ENCODE measurements around the gene KIF1A. TPM values are rescaled to one million over a fixed set of nuclear protein-coding genes. Genes with fewer than 3 reads are reported as not detected.

KIF1A gene
- total RNA-seq, 1 donor from 2014 or later: 52.2 TPM

- no peaks in the 10 kb centered on the region for H3K4me1 Mint-ChIP-seq (ENCODE audit: unreplicated experiment)
- peaks cover 3% of the 10 kb centered on the region for H3K36me3 Mint-ChIP-seq (ENCODE audit: low read depth, unreplicated experiment)
- H3K27ac Mint-ChIP-seq (ENCODE audit: unreplicated experiment): no peak overlapping the region
- TF ChIP-seq, protein P1, sequence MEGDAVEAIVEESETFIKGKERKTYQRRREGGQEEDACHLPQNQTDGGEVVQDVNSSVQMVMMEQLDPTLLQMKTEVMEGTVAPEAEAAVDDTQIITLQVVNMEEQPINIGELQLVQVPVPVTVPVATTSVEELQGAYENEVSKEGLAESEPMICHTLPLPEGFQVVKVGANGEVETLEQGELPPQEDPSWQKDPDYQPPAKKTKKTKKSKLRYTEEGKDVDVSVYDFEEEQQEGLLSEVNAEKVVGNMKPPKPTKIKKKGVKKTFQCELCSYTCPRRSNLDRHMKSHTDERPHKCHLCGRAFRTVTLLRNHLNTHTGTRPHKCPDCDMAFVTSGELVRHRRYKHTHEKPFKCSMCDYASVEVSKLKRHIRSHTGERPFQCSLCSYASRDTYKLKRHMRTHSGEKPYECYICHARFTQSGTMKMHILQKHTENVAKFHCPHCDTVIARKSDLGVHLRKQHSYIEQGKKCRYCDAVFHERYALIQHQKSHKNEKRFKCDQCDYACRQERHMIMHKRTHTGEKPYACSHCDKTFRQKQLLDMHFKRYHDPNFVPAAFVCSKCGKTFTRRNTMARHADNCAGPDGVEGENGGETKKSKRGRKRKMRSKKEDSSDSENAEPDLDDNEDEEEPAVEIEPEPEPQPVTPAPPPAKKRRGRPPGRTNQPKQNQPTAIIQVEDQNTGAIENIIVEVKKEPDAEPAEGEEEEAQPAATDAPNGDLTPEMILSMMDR (IDR thresholded peaks at IDR 0.05; ENCODE audit: unreplicated experiment): no peak
- H3K4me3 Mint-ChIP-seq (ENCODE audit: unreplicated experiment): no peak overlapping the region
- H3K27me3 Mint-ChIP-seq (ENCODE audit: unreplicated experiment): no peaks in the 10 kb centered on the region
- H3K9me3 Mint-ChIP-seq (ENCODE audit: unreplicated experiment): no peaks in the 10 kb centered on the region
- DNase-seq (ENCODE audit: low spot score): no peak
Observed at GRCh38 chr2:240806006-240806405, 14.0 kb downstream of the KIF1A start.

DNA sequence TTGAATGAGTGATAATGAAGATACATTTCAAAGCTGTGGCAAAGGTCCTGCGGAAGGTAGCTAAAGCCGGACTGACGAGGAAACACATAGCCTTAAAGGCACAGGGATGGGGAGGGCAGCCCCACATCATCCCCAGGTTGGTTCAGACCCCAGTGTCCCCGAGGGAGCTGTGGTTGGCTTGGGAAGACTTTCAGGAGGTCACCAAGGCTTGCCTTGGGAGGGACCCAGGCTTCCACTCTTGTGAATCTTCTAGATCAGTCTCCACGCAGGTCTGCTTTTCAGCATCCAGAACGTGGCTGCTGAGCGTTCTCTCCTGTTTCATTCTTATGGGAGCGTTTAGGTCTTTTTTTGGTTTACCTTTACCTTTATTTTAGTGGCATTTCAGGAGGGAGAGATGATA is 16.8 kb downstream of the KIF1A start:
- no peaks in the 10 kb centered on the region for H3K36me3 Mint-ChIP-seq (ENCODE audit: low read depth, unreplicated experiment)

GRCh38 chr2:240799033-240799820 is 20.8 kb downstream of the KIF1A start:
- no peaks in the 10 kb centered on the region for H3K9me3 Mint-ChIP-seq (ENCODE audit: unreplicated experiment)
- H3K4me3 Mint-ChIP-seq (ENCODE audit: unreplicated experiment): peak overlapping the region; percentile 21
- H3K36me3 Mint-ChIP-seq (ENCODE audit: low read depth, unreplicated experiment): peaks cover 5% of the 10 kb centered on the region
- H3K27ac Mint-ChIP-seq (ENCODE audit: unreplicated experiment): no peak overlapping the region
- H3K27me3 Mint-ChIP-seq (ENCODE audit: unreplicated experiment): peaks cover 2% of the 10 kb centered on the region
- no peak for DNase-seq (ENCODE audit: low spot score)
- TF ChIP-seq, protein P1 (IDR thresholded peaks at IDR 0.05; ENCODE audit: unreplicated experiment): no peak
- H3K4me1 Mint-ChIP-seq (ENCODE audit: unreplicated experiment): peaks cover 13% of the 10 kb centered on the region

More for the DNA sequence above, 16.8 kb downstream of the KIF1A start:
- TF ChIP-seq, protein P1 (IDR thresholded peaks at IDR 0.05; ENCODE audit: unreplicated experiment): no peak
- Mint-ChIP-seq H3K4me3 (ENCODE audit: unreplicated experiment) (no peak overlapping the region), H3K27me3 (ENCODE audit: unreplicated experiment) (no peaks in the 10 kb centered on the region), H3K27ac (ENCODE audit: unreplicated experiment) (no peak overlapping the region), H3K9me3 (ENCODE audit: unreplicated experiment) (no peaks in the 10 kb centered on the region), H3K4me1 (ENCODE audit: unreplicated experiment) (peaks cover 13% of the 10 kb centered on the region)
- DNase-seq (ENCODE audit: low spot score): no peak

GRCh38 chr2:240798327-240798905 is 21.6 kb downstream of the KIF1A start:
- Mint-ChIP-seq H3K27ac (ENCODE audit: unreplicated experiment) (no peak overlapping the region), H3K27me3 (ENCODE audit: unreplicated experiment) (peaks cover 2% of the 10 kb centered on the region)

More at GRCh38 chr2:240798327-240798905, 21.6 kb downstream of the KIF1A start:
- Mint-ChIP-seq H3K36me3 (ENCODE audit: low read depth, unreplicated experiment) (peaks cover 9% of the 10 kb centered on the region), H3K9me3 (ENCODE audit: unreplicated experiment) (no peaks in the 10 kb centered on the region), H3K4me3 (ENCODE audit: unreplicated experiment) (no peak overlapping the region), H3K4me1 (ENCODE audit: unreplicated experiment) (peaks cover 13% of the 10 kb centered on the region)
- no peak for DNase-seq (ENCODE audit: low spot score)
- TF ChIP-seq, protein P1 (IDR thresholded peaks at IDR 0.05; ENCODE audit: unreplicated experiment): no peak

Measured in endothelial cell (in vitro differentiated cells).